HepG2 (cell line): ENCODE measurements around the gene CALN1. TPM values are rescaled to one million over a fixed set of nuclear protein-coding genes. Genes with fewer than 3 reads are reported as not detected.

Experiments
- AFF4 ChIP-seq: sonication (generic); formaldehyde crosslinking; IDR thresholded peaks from 2 replicates; pipeline ENCODE4 v1.4.0; 2020; ENCODE audit warnings: missing genetic modification reagents
- ATF5 ChIP-seq: sonication (generic); formaldehyde crosslinking; IDR thresholded peaks from 2 replicates; pipeline ENCODE4 v1.4.0; 2020; ENCODE audit warnings: mild to moderate bottlenecking, low read depth, missing genetic modification reagents
- ATF7 ChIP-seq, 2 experiments: fragments of 450-650 bp in 1 of 2; sonication (generic) in 1 of 2; formaldehyde crosslinking in 1 of 2; IDR thresholded peaks; 2 replicates each; pipeline versions ENCODE4 v1.4.0 to v1.6.1; 2016 to 2020; ENCODE audit warnings: antibody characterized with exemption in 1 of 2, mild to moderate bottlenecking in 1 of 2, missing genetic modification reagents in 1 of 2
- FLYWCH1 ChIP-seq: sonication (generic); formaldehyde crosslinking; IDR thresholded peaks from 2 replicates; pipeline ENCODE4 v1.8.1; 2023; ENCODE audit warnings: mild to moderate bottlenecking, missing genetic modification reagents
- FOXP4 ChIP-seq: sonication (generic); formaldehyde crosslinking; IDR thresholded peaks from 2 replicates; pipeline ENCODE4 v1.4.0; 2020; ENCODE audit warnings: missing genetic modification reagents
- HMG20B ChIP-seq: conservative IDR thresholded peaks from 2 replicates; pipeline ENCODE4 v1.6.1; 2016; ENCODE audit warnings: missing genetic modification reagents, missing compliant biosample characterization
- HNRNPUL1 ChIP-seq: fragments of 200-400 bp; formaldehyde crosslinking; IDR thresholded peaks from 2 replicates; pipeline ENCODE4 v1.6.1; 2017; ENCODE audit warnings: low read depth, mild to moderate bottlenecking, low read length, moderate library complexity
- JUND ChIP-seq: sonication (generic); formaldehyde crosslinking; IDR thresholded peaks from 2 replicates; pipeline ENCODE4 v1.8.0; 2022; ENCODE audit warnings: mild to moderate bottlenecking, missing genetic modification reagents
- TFAP4 ChIP-seq: sonication (generic); IDR thresholded peaks from 2 replicates; pipeline ENCODE4 v1.6.1; 2016; ENCODE audit warnings: low read depth, borderline replicate concordance
- TOE1 ChIP-seq: sonication (generic); formaldehyde crosslinking; IDR thresholded peaks from 2 replicates; pipeline ENCODE4 v1.4.0; 2020; ENCODE audit warnings: mild to moderate bottlenecking, missing genetic modification reagents
- ZNF17 ChIP-seq: sonication (generic); formaldehyde crosslinking; IDR thresholded peaks from 2 replicates; pipeline ENCODE4 v1.5.0; 2020; ENCODE audit warnings: mild to moderate bottlenecking, missing genetic modification reagents
- ZNF569 ChIP-seq: sonication (generic); formaldehyde crosslinking; IDR thresholded peaks from 2 replicates; pipeline ENCODE4 v1.5.0; 2020; ENCODE audit warnings: mild to moderate bottlenecking, missing genetic modification reagents, moderate library complexity, borderline replicate concordance
- polyA plus RNA-seq, 8 experiments: library from polyadenylated mRNA; depleted of rRNA in 3 of 8; stranded (reverse) in 7 of 8; unstranded in 1 of 8; fragments of >200 nt; fragmentation: Illumina TruSeq in 4 of 8; extraction: Trizol in 4 of 8; gene quantifications; 2 replicates each; pipeline versions ENCODE4 v1.2.1 to v1.2.3, GENCODE V29; 2011 to 2016; ENCODE audit warnings: low read depth in 4 of 8, missing spikeins in 1 of 8, mixed read lengths in 1 of 8; ENCODE audit not compliant: insufficient read depth in 1 of 8
- total RNA-seq, 5 experiments: library from RNA; depleted of rRNA; stranded (reverse); fragments of >200 nt; fragmentation: Illumina TruSeq; extraction: Trizol; gene quantifications; 2 replicates each; pipeline ENCODE4 v1.2.3, GENCODE V29; 2016; ENCODE audit warnings: low read depth in 1 of 5

The CALN1 gene
- total and polyA plus RNA-seq, 2 of the 13 experiments (the other 11 are each of a cell fraction or from before 2014, with no cell fraction given): not detected

GRCh38 chr7:71937840-71938371 lies 474.2 kb downstream of the CALN1 start (continued):
- TF ChIP-seq ATF5 (CRISPR knock-in tag) (no peak), AFF4 (CRISPR knock-in tag) (no peak), FOXP4 (CRISPR knock-in tag) (no peak), ZNF569 (no peak), TOE1 (CRISPR knock-in tag) (no peak), JUND (CRISPR knock-in tag) (no peak), FLYWCH1 (CRISPR knock-in tag) (no peak), ZNF17 (no peak), HNRNPUL1 (no peak), HMG20B (CRISPR knock-in tag) (no peak), TFAP4 (no peak), ATF7 (IDR thresholded peaks at IDR 0.05) (no peak), ATF7 (CRISPR knock-in tag; IDR thresholded peaks at IDR 0.05) (no peak)
